ENCODE measurements around the gene DEDD.
"Not testable (repeated sequence)": the region's sequence is repeated elsewhere in the genome, so short reads cannot be mapped to it uniquely, and the experiment has no call there.

Gene DEDD

GRCh38 chr1:161127649-161128048, 4.8 kb downstream of the DEDD start:
- no peak for DNase-seq (ENCODE audit: low spot score)

GRCh38 chr1:161122967-161123366, 9.5 kb downstream of the DEDD start:
- no peak for DNase-seq (ENCODE audit: low spot score)

GRCh38 chr1:161121834-161122233, 10.6 kb downstream of the DEDD start:
- DNase-seq (ENCODE audit: low spot score), result no peak

- no peak for DNase-seq (ENCODE audit: low spot score)
Observed at GRCh38 chr1:161121042-161121650, 11.3 kb downstream of the DEDD start.

- DNase-seq (ENCODE audit: low spot score), result peak; percentile 79
Observed at GRCh38 chr1:161119092-161119903, 13.2 kb downstream of the DEDD start.

- DNase-seq (ENCODE audit: low spot score), result peak; percentile 88
Observed at GRCh38 chr1:161117759-161118581, 14.5 kb downstream of the DEDD start, which contains the start of the genes NIT1 and PFDN2. TSS of gene NIT1 (plus strand) at chr1:161118105. CDS start at chr1:161118177, 72 bp downstream. TSS of gene PFDN2 (minus strand) at chr1:161118037. CDS start at chr1:161118026, 11 bp downstream.

- DNase-seq (ENCODE audit: low spot score), result not testable (repeated sequence)
Observed at GRCh38 chr1:161115961-161116360, 16.5 kb downstream of the DEDD start.

GRCh38 chr1:161115132-161115711, 17.2 kb downstream of the DEDD start:
- no peak for DNase-seq (ENCODE audit: low spot score)

- no peak for DNase-seq (ENCODE audit: low spot score)
Observed at GRCh38 chr1:161114556-161114955, 17.9 kb downstream of the DEDD start.

GRCh38 chr1:161113915-161114314, 18.6 kb downstream of the DEDD start:
- DNase-seq (ENCODE audit: low spot score), result no peak

GRCh38 chr1:161111527-161111926, 20.9 kb downstream of the DEDD start:
- no peak for DNase-seq (ENCODE audit: low spot score)

- DNase-seq (ENCODE audit: low spot score), result no peak
Observed at GRCh38 chr1:161111117-161111516, 21.4 kb downstream of the DEDD start.

GRCh38 chr1:161106431-161106830, 26.0 kb downstream of the DEDD start:
- no peak for DNase-seq (ENCODE audit: low spot score)

GRCh38 chr1:161100556-161100955, 31.9 kb downstream of the DEDD start:
- no peak for DNase-seq (ENCODE audit: low spot score)

- no peak for DNase-seq (ENCODE audit: low spot score)
Observed at GRCh38 chr1:161099090-161099802, 33.2 kb downstream of the DEDD start.

- DNase-seq (ENCODE audit: low spot score), result peak; percentile 9
Observed at GRCh38 chr1:161098210-161099068, 34.0 kb downstream of the DEDD start, which contains the start of gene KLHDC9. TSS of gene KLHDC9 (plus strand) at chr1:161098361. CDS start at chr1:161098536, 175 bp downstream.

- no peak for DNase-seq (ENCODE audit: low spot score)
Observed at GRCh38 chr1:161096530-161096929, 35.9 kb downstream of the DEDD start.

GRCh38 chr1:161096015-161096414, 36.5 kb downstream of the DEDD start:
- DNase-seq (ENCODE audit: low spot score), result no peak

GRCh38 chr1:161095230-161095629, 37.2 kb downstream of the DEDD start:
- no peak for DNase-seq (ENCODE audit: low spot score)

- no peak for DNase-seq (ENCODE audit: low spot score)
Observed at GRCh38 chr1:161094481-161094880, 38.0 kb downstream of the DEDD start.
